PFSK-1 (cell line): ENCODE results near the gene CCDC124.

Source experiments
- FOXP2 ChIP-seq: optimal IDR thresholded peaks from 2 replicates; pipeline ENCODE3; 2011; ENCODE audit warnings: borderline replicate concordance, control low read depth, inconsistent platforms; ENCODE audit not compliant: insufficient read depth; ENCODE audit errors: extremely low read length, extremely low read depth
- POLR2AphosphoS5 ChIP-seq: IDR thresholded peaks from 2 replicates; pipeline ENCODE4 v1.6.1; 2012; ENCODE audit warnings: low read depth, mild to moderate bottlenecking, control low read depth, low read length, moderate library complexity
- TAF1 ChIP-seq: IDR thresholded peaks from 2 replicates; pipeline ENCODE4 v1.6.1; 2012; ENCODE audit warnings: low read length, control low read depth, borderline replicate concordance; ENCODE audit not compliant: insufficient read depth

DNA sequence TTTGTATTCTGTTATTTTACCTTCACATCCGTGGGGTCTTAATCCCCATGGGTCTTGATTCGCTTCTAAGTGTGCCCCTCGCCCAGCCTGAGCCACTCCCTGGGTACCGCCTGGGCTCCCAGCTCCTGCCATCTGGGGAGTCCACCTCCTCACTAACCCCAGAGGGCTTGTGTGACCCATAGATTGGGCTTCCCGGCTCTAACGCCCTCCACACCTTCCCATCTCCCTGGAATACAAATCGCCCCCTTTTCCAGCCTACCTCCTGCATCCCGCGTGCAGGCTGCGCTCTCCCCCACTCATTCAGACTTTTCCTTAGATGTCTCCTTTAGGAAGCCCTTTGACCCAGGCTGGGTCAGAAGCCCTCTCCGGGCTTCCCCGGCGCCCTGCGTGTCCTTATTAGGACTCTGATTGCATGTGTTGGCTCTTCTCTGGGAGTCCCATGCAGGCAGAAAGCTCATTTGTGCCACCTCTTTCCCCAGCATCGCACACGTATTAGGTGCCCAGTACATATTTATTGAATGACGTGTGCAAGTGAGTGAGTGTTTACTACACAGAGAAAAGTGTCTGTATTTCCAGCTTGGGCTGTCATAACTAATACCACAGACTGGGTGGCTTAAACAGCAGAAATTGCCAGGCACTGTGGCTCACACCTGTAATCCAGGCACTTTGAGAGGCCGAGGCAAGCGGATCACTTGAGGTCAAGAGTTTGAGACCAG, 757 bp downstream of the CCDC124 start:
- TF ChIP-seq FOXP2 (no peak), POLR2AphosphoS5 (no peak), TAF1 (no peak)
